ENCODE measurements around the gene HOXD11.

- TF ChIP-seq EP300 (IDR thresholded peaks at IDR 0.05) (no peak), CTCF (IDR thresholded peaks at IDR 0.05) (no peak)
Measured at GRCh38 chr2:176097820-176098365, 9.2 kb upstream of the HOXD11 start.
